DND-41 (cell line): Measurements from ENCODE around the gene PRR16.

Experiments
- ATAC-seq: fragments of 200-7000 bp; cut with Tn5 transposase; 3 replicates; pipeline ENCODE4 v1.9.1; 2021; ENCODE audit warnings: low read depth; ENCODE audit not compliant: insufficient read depth
- DNase-seq: peaks from one replicate; pipeline ENCODE4 v3.0.0-alpha.2; 2020
- H2AFZ ChIP-seq: 2 replicates; pipeline ENCODE4 v1.6.0; 2012; ENCODE audit warnings: low read depth, low read length
- H3K27ac ChIP-seq: 2 replicates; pipeline ENCODE4 v1.5.1; 2012; ENCODE audit warnings: low read length, inconsistent platforms
- H3K27me3 ChIP-seq: fragments of 200-600 bp; sonication (generic); 2 replicates; pipeline ENCODE4 v1.6.0; 2012; ENCODE audit warnings: low read length, mild to moderate bottlenecking, inconsistent platforms; ENCODE audit not compliant: insufficient read depth, poor library complexity
- H3K36me3 ChIP-seq: 2 replicates; pipeline ENCODE4 v1.5.1; 2012; ENCODE audit warnings: low read length, inconsistent platforms; ENCODE audit not compliant: insufficient read depth
- H3K4me1 ChIP-seq: 2 replicates; pipeline ENCODE4 v1.5.1; 2012; ENCODE audit warnings: mild to moderate bottlenecking, low read length; ENCODE audit not compliant: insufficient read depth
- H3K4me2 ChIP-seq: 2 replicates; pipeline ENCODE4 v1.6.0; 2012; ENCODE audit warnings: mild to moderate bottlenecking, moderate library complexity, low read length, inconsistent platforms; ENCODE audit not compliant: insufficient read depth
- H3K4me3 ChIP-seq, 2 experiments: fragments of 200-600 bp in 1 of 2; shearing (Covaris generic) in 1 of 2; 2 replicates each; pipeline ENCODE4 v1.5.1; 2012 to 2016; ENCODE audit warnings: inconsistent platforms in 2 of 2, low read length in 2 of 2, mild to moderate bottlenecking in 2 of 2, low read depth in 1 of 2, moderate library complexity in 1 of 2
- H3K79me2 ChIP-seq: 2 replicates; pipeline ENCODE4 v1.6.0; 2012; ENCODE audit warnings: low read length, inconsistent platforms; ENCODE audit not compliant: insufficient read depth
- H3K9ac ChIP-seq: 2 replicates; pipeline ENCODE4 v1.6.0; 2012; ENCODE audit warnings: low read depth, mild to moderate bottlenecking, inconsistent platforms, low read length, moderate library complexity
- H3K9me3 ChIP-seq: 2 replicates; pipeline ENCODE4 v1.5.1; 2012; ENCODE audit warnings: low read length, moderate library complexity, mild to moderate bottlenecking, inconsistent platforms; ENCODE audit not compliant: insufficient read depth, severe bottlenecking
- H4K20me1 ChIP-seq: 2 replicates; pipeline ENCODE4 v1.6.0; 2012; ENCODE audit warnings: low read length; ENCODE audit not compliant: insufficient read depth
- EZH2 ChIP-seq: IDR thresholded peaks from 3 replicates; pipeline ENCODE4 v1.6.1; 2012; ENCODE audit warnings: borderline replicate concordance, low read depth, mild to moderate bottlenecking, moderate library complexity, low read length, inconsistent platforms; ENCODE audit not compliant: severe bottlenecking
- TF ChIP-seq, protein P1 (sequence below): IDR thresholded peaks from 2 replicates; pipeline ENCODE4 v1.5.1; 2012; ENCODE audit warnings: borderline replicate concordance, low read length, moderate library complexity, mild to moderate bottlenecking; ENCODE audit not compliant: poor library complexity, severe bottlenecking; ENCODE audit errors: extremely low read depth

Gene PRR16

DNA sequence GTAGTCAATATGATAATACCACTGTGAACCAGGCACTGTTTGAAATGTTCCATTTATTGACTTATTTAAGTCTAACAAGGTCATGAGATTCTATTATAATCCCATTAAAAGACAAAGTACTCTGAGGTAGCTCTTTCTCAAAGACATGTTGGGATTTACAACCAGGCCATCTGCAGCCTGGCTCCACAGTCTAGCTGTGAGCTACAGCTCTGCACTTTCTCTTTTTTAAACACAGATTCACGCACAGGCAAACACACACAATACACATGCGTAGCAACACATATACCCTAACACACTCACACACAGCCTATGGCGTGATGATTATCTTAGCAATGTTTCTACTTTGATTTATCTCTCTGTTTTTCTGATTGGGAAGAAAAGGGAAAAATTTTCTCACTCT, 174.3 kb downstream of the PRR16 start:
- Histone ChIP-seq H3K9ac (no peak overlapping the region), H3K27me3 (no peaks in the 10 kb centered on the region), H2AFZ (no peak overlapping the region), H3K27ac (no peak overlapping the region), H3K9me3 (no peaks in the 10 kb centered on the region), H3K4me3 (no peak overlapping the region), H3K4me1 (no peaks in the 10 kb centered on the region), H4K20me1 (no peaks in the 10 kb centered on the region), H3K36me3 (no peaks in the 10 kb centered on the region), H3K79me2 (no peaks in the 10 kb centered on the region), H3K4me2 (no peak overlapping the region)
- ATAC-seq (no peak), DNase-seq (no peak)
- TF ChIP-seq, protein P1, sequence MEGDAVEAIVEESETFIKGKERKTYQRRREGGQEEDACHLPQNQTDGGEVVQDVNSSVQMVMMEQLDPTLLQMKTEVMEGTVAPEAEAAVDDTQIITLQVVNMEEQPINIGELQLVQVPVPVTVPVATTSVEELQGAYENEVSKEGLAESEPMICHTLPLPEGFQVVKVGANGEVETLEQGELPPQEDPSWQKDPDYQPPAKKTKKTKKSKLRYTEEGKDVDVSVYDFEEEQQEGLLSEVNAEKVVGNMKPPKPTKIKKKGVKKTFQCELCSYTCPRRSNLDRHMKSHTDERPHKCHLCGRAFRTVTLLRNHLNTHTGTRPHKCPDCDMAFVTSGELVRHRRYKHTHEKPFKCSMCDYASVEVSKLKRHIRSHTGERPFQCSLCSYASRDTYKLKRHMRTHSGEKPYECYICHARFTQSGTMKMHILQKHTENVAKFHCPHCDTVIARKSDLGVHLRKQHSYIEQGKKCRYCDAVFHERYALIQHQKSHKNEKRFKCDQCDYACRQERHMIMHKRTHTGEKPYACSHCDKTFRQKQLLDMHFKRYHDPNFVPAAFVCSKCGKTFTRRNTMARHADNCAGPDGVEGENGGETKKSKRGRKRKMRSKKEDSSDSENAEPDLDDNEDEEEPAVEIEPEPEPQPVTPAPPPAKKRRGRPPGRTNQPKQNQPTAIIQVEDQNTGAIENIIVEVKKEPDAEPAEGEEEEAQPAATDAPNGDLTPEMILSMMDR, result no peak
- TF ChIP-seq EZH2, result no peak

- no peaks in the 10 kb centered on the region for H3K36me3 ChIP-seq
- H3K4me1 ChIP-seq, result no peaks in the 10 kb centered on the region
- no peak overlapping the region for H3K27ac ChIP-seq
- no peak overlapping the region for H3K4me3 ChIP-seq
- no peaks in the 10 kb centered on the region for H3K9me3 ChIP-seq
- no peak for TF ChIP-seq EZH2
- TF ChIP-seq, protein P1, result no peak
- ATAC-seq (no peak), DNase-seq (no peak)
- H4K20me1 ChIP-seq, result no peaks in the 10 kb centered on the region
- no peaks in the 10 kb centered on the region for H3K79me2 ChIP-seq
- H3K27me3 ChIP-seq, result no peaks in the 10 kb centered on the region
- H3K9ac ChIP-seq, result no peak overlapping the region
- no peak overlapping the region for H3K4me2 ChIP-seq
- H2AFZ ChIP-seq, result peak overlapping the region; percentile 41; the same call in 1 of the 2 replicates
Measured at GRCh38 chr5:120640778-120641177, 176.7 kb downstream of the PRR16 start.

GRCh38 chr5:120644516-120644915, 180.4 kb downstream of the PRR16 start:
- Histone ChIP-seq H3K4me2 (no peak overlapping the region), H3K4me3 (no peak overlapping the region), H2AFZ (no peak overlapping the region), H4K20me1 (no peaks in the 10 kb centered on the region), H3K27me3 (no peaks in the 10 kb centered on the region), H3K9me3 (no peaks in the 10 kb centered on the region), H3K36me3 (no peaks in the 10 kb centered on the region), H3K79me2 (no peaks in the 10 kb centered on the region), H3K9ac (no peak overlapping the region), H3K4me1 (no peaks in the 10 kb centered on the region), H3K27ac (no peak overlapping the region)
- no peak for TF ChIP-seq EZH2
- TF ChIP-seq, protein P1, result no peak
- DNase-seq (no peak), ATAC-seq (no peak)
